Ectodermal cell (in vitro differentiated cells): ENCODE data around the gene SFXN3.

ENCODE experiments used
- H3K27ac ChIP-seq: 2 replicates; pipeline ENCODE4 v1.7.0; 2013; ENCODE audit warnings: mild to moderate bottlenecking, low read depth, low read length; ENCODE audit not compliant: insufficient read depth, poor library complexity, severe bottlenecking
- H3K27me3 ChIP-seq: 2 replicates; pipeline ENCODE4 v1.7.0; 2013; ENCODE audit warnings: mild to moderate bottlenecking, low read length; ENCODE audit not compliant: insufficient read depth, control insufficient read depth, poor library complexity, severe bottlenecking
- H3K36me3 ChIP-seq: one replicate; pipeline ENCODE4 v1.7.0; 2013; ENCODE audit warnings: low read length; ENCODE audit not compliant: control insufficient read depth, insufficient read depth
- H3K4me1 ChIP-seq: one replicate; pipeline ENCODE4 v1.7.0; 2013; ENCODE audit warnings: low read length; ENCODE audit not compliant: control insufficient read depth, insufficient read depth
- H3K4me3 ChIP-seq: 2 replicates; pipeline ENCODE4 v1.7.0; 2013; ENCODE audit warnings: low read depth, low read length, control low read depth; ENCODE audit not compliant: insufficient read depth
- H3K9me3 ChIP-seq: 2 replicates; pipeline ENCODE4 v1.7.0; 2013; ENCODE audit warnings: mild to moderate bottlenecking, low read length, moderate library complexity; ENCODE audit not compliant: control insufficient read depth
- WGBS, 2 experiments: methylation state at CpG; one replicate each; pipeline ENCODE4 v1.1.7; 2013; ENCODE audit warnings: missing lambda C conversion rate in 2 of 2; 5-methylcytosine and 5-hydroxymethylcytosine counted together

Gene SFXN3

DNA sequence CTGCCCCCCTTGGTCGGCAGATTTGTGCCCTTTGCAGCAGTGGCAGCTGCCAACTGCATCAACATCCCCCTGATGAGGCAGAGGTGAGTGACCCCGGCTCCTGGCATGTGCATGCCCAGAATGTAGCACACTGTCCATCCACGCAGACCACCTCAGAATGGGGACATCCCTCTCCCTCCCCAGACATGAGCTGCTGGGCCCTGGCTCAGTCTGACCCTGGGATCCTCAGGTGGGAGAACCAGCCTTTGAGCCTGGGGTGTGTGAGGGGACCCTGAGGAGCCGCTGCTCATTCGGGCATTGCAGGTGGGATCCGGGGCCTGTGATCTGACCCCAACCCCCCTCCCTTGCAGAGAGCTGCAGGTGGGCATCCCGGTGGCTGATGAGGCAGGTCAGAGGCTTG lies 5.7 kb downstream of the SFXN3 start:
- no peak overlapping the region for H3K4me3 ChIP-seq
- no peaks in the 10 kb centered on the region for H3K9me3 ChIP-seq
- H3K4me1 ChIP-seq = peaks cover 14% of the 10 kb centered on the region
- no peaks in the 10 kb centered on the region for H3K36me3 ChIP-seq
- no peak overlapping the region for H3K27ac ChIP-seq
- 76 to 81% methylated on average over 7 of the region's 7 CpGs for WGBS, 2 experiments
- peaks cover 77% of the 10 kb centered on the region for H3K27me3 ChIP-seq

DNA sequence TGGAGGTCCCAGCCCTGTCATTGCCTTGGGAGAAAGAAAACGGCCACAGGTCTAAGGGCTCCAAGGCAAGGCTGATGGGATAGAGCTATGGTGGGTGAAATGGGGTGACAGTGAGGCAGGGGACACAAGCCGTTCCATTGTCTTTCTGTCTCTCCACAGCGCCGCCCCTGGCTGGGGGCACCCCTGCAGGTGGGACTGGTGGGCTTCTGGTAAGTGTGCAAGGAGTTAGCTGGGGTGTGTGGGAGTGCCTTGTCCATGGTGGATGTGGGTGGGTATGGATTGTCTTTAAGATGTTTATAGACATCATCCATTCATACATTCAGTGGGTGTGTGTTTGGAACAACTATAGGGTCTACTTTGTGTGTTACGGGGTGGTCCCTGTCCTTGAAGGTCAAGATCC lies 7.5 kb downstream of the SFXN3 start:
- Histone ChIP-seq H3K4me3 (no peak overlapping the region), H3K9me3 (no peaks in the 10 kb centered on the region), H3K4me1 (peaks cover 4% of the 10 kb centered on the region), H3K27me3 (peaks cover 62% of the 10 kb centered on the region), H3K36me3 (no peaks in the 10 kb centered on the region), H3K27ac (no peak overlapping the region)
- 73 to 80% methylated on average over 5 of the region's 5 CpGs for WGBS, 2 experiments

DNA sequence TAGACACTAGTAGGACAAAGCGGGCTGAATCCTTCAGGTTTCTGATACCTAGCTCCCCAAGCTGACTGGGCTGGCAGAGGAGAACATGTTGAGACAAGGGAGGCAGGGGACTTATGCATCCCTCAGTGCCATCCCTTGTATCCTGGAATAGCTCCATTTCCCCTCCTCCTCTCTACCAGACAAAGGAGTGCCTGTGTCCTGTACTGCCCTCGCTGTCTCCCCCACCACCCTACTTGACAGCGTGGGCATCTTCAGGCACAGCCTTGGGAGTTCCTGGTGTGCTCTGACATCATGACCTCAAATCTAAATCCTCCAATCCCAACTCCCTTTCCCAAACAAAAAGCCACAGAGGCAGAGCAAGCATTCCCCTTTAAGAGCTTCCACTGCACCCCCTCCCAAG lies 9.0 kb downstream of the SFXN3 start:
- Histone ChIP-seq H3K27ac (no peak overlapping the region), H3K27me3 (peaks cover 62% of the 10 kb centered on the region), H3K36me3 (no peaks in the 10 kb centered on the region), H3K4me1 (peaks cover 7% of the 10 kb centered on the region), H3K4me3 (no peak overlapping the region), H3K9me3 (no peaks in the 10 kb centered on the region)
- 84 to 87% methylated on average over 3 of the region's 3 CpGs for WGBS, 2 experiments

DNA sequence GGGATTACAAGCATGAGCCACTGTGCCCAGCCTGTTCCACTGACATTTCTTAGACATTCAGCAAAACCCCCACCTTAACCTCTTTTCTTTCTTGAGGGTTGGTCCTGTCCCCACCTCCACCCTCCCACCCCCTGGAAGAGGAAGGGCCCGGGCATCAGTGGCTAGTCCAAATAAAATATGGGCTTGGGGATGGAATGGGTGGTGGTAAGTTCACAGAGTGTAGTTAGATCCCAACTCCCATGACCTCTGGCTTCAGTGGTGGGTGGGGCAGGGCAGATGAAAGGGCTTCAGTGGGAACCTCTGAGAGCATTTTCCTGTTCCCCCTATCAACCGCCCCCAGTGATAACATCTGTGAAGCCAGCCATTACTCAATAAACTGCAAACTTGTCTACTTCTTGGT lies 9.8 kb downstream of the SFXN3 start:
- Histone ChIP-seq H3K36me3 (no peaks in the 10 kb centered on the region), H3K4me1 (peaks cover 7% of the 10 kb centered on the region), H3K27ac (no peak overlapping the region), H3K27me3 (peaks cover 62% of the 10 kb centered on the region), H3K9me3 (no peaks in the 10 kb centered on the region), H3K4me3 (no peak overlapping the region)
- 9 to 56% methylated on average over 1 to 2 of the region's 2 CpGs for WGBS, 2 experiments

DNA sequence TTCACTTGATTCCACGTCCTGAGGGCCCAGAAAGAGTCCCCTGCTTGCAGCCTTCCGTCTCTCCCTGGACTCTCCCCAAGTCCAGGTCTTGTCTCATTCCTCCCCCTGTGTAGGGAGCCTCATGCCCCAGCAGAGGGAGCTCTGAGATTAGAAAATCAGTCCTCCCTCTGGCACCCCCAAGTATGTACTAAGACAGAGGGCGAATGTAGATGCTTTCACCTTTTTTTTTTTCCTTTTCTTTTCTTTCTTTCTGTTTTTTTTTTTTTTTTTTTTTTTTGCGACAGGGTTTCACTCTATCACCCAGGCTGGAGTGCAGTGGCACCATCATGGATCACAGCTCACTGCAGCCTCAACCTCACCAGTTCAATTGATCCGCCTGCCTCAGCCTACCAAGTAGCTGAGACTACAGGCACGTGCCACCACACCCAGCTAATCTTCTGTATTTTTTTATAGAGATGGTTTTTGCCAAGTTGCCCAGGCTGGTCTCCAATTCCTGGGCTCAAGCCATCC lies 10.3 kb downstream of the SFXN3 start:
- H3K27me3 ChIP-seq = peaks cover 62% of the 10 kb centered on the region
- H3K36me3 ChIP-seq = no peaks in the 10 kb centered on the region
- H3K4me1 ChIP-seq = peaks cover 7% of the 10 kb centered on the region
- no peaks in the 10 kb centered on the region for H3K9me3 ChIP-seq
- no peak overlapping the region for H3K27ac ChIP-seq
- 33 to 35% methylated on average over 5 to 6 of the region's 6 CpGs for WGBS, 2 experiments
- no peak overlapping the region for H3K4me3 ChIP-seq

DNA sequence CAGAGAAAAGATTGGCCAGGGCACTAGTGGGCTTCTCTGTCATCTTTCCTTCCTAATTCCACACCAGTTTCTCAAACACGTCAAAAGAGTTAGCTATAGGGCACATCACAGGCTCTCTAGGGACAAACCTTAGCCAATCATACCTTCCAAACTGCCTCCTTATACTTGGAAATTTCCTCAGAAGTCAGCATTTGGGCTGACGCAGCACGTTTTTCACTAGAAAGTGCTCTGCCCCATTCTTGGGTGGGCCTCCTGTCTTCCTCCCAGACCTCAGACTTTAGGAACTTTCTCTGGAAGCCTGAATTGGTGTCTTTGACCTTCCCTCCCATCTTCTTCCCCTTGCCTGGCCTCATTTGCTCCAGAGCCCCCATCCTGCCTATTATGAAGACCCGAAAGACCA lies 11.1 kb downstream of the SFXN3 start:
- Histone ChIP-seq H3K4me1 (peaks cover 9% of the 10 kb centered on the region), H3K9me3 (no peaks in the 10 kb centered on the region), H3K27ac (no peak overlapping the region), H3K4me3 (peak overlapping the region; percentile 31), H3K27me3 (peaks cover 63% of the 10 kb centered on the region), H3K36me3 (no peaks in the 10 kb centered on the region)
- WGBS, 2 experiments = 87% methylated on average over 4 of the region's 4 CpGs

DNA sequence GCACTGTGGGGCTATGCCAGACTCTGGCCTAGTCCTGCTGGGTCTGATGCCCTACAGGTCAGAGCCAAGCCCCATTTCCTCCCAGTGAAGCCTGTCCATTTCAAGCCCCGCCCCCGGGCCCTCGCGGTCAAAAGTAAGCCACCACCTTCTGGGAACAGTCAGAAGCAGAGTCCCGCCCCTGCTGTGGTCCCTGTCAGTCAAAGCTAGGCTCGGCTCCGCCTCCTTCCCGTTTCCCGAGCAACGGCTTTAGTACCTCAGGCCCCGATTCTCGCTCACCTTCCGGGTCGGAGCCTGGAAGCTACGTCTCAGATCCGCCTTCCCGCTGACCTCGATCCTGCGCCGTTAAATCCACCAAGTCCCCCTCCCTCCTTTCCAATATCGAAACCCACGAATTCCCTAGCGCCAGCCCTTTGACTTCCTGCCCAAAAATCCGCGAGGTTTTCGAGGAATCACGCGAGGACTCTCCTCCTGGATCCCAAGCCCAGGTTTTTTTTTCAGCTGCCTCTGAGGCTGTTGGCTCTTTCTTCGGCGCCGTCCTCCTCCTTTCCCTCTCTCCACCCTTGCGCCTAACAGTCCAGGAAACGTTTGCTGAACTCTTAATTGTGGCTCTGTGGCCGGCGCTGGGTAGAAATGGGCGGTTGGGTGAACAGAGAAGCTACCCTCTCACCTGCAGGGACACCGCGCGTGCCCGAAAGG lies 11.8 kb downstream of the SFXN3 start:
- 4% methylated on average over 40 of the region's 40 CpGs for WGBS, 2 experiments
- no peak overlapping the region for H3K27ac ChIP-seq

DNA sequence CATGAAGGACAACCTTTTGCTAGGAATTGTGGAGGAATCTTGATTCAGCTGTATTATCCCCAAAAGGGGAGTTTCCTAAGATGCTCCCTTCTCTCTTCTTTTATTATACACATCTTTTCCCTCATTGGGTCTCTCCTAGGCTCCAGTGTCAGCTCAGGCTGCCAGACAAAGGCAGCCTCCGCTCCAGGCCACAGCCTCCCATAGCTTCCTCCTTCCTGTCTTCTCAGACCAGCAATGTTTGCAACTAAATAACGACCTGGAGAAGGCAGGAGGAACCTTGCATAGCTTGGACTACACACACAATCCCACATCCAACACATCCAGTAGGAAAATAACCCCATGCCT lies 12.3 kb downstream of the SFXN3 start:
- H3K27me3 ChIP-seq = peaks cover 67% of the 10 kb centered on the region
- 31 to 34% methylated on average over 2 of the region's 2 CpGs for WGBS, 2 experiments
- H3K4me3 ChIP-seq = peak overlapping the region; percentile 31

More for the DNA sequence above, 11.8 kb downstream of the SFXN3 start:
- peaks cover 65% of the 10 kb centered on the region for H3K27me3 ChIP-seq
- H3K4me3 ChIP-seq = peak overlapping the region; percentile 31
- H3K4me1 ChIP-seq = peaks cover 14% of the 10 kb centered on the region
- no peaks in the 10 kb centered on the region for H3K36me3 ChIP-seq
- H3K9me3 ChIP-seq = no peaks in the 10 kb centered on the region

DNA sequence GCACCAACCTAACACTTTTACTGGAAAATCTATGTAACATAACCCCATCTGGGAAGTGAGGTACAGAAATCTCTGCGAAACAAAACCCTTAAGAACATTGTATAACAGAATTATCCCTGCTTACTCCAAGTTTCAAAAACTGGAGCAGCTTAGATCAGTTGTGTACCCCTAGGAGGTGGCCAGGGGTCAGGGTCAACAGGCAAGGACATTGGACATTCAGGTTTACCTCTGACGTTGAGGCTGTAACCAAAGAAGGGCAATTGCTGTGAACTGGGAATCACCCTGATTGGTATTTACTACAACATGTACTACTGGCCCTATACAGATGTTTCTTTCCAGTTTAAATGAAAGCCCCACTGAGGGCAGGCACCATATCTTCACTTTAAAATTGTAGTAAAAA lies 13.1 kb downstream of the SFXN3 start:
- H3K27me3 ChIP-seq = peaks cover 72% of the 10 kb centered on the region
- H3K36me3 ChIP-seq = no peaks in the 10 kb centered on the region
- 82 to 85% methylated on average over 2 of the region's 2 CpGs for WGBS, 2 experiments
- no peak overlapping the region for H3K4me3 ChIP-seq
- H3K27ac ChIP-seq = no peak overlapping the region
- peaks cover 14% of the 10 kb centered on the region for H3K4me1 ChIP-seq
- H3K9me3 ChIP-seq = no peaks in the 10 kb centered on the region

More for the DNA sequence above, 12.3 kb downstream of the SFXN3 start:
- no peak overlapping the region for H3K27ac ChIP-seq
- peaks cover 14% of the 10 kb centered on the region for H3K4me1 ChIP-seq
- H3K9me3 ChIP-seq = no peaks in the 10 kb centered on the region
- no peaks in the 10 kb centered on the region for H3K36me3 ChIP-seq

DNA sequence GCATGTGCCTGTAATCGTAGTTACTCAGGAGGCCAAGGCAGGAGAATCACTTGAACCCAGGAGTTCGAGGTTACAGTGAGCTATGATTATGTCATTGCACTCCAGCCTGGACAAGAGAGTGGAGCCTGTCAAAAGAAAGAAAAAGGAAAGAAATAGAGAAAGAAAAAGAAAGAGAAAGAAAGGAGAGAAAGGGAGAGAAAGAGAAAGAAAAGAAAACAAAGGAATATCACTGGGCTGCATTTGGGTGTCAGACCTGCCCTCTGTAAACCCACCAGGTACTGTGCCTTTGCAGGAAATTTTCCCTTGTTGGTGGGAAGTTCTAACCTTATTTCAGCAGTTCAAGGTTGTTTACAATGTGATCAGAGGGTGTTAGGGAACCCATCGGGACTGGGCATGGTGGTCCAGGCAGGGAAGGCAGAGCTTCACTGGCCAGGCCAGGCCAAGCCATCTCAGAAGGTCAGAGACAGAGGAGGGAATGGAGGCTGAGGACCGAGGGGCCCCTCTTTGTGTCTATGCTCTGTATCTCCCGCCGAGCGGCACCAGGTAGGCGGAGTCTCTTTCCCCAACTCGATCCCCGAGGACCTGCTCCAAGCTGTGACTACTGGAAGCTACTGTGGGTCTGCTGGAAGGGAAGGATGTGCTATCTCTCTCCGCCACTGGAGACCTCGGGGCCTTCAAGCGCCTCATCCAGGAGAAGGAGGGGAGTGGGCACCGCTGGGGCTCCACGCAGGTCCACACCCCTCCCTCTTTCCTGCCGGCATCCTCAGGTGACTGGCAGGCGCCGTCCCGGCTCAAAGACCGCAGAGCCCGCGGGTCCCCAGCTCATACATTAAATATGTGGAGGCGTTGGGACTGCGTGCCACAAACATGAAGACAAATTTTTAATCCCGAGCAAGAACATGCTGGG lies 15.6 kb downstream of the SFXN3 start:
- peaks cover 18% of the 10 kb centered on the region for H3K4me1 ChIP-seq
- H3K27ac ChIP-seq = no peak overlapping the region
- 12 to 16% methylated on average over 25 of the region's 25 CpGs for WGBS, 2 experiments
- H3K27me3 ChIP-seq = peaks cover 84% of the 10 kb centered on the region
- no peaks in the 10 kb centered on the region for H3K9me3 ChIP-seq
- H3K4me3 ChIP-seq = no peak overlapping the region
- H3K36me3 ChIP-seq = no peaks in the 10 kb centered on the region
